GM12878 (cell line): ENCODE measurements around the gene ZC3H10. TPM values are rescaled to one million over a fixed set of nuclear protein-coding genes. Genes with fewer than 3 reads are reported as not detected.

ENCODE experiments used
- ATAC-seq: fragments of 200-7000 bp; cut with Tn5 transposase; 3 replicates; pipeline ENCODE4 v1.9.1; 2020; ENCODE audit warnings: mild to moderate bottlenecking, moderate library complexity
- BruUV-seq: library from RNA; stranded (reverse); fragments of 400-500 nt; replicated peaks from 2 replicates; lab custom pipeline; 2021; lab: Mats Ljungman, UMichigan
- CTCF ChIA-PET: fragments of 300-600 bp; sonication (Branson Sonifier 250); formaldehyde crosslinking; extraction: SDS; loops from one replicate; lab custom pipeline; 2021; ENCODE audit warnings: inconsistent platforms; lab: Yijun Ruan, JAX
- POLR2A ChIA-PET: fragments of 350-600 bp; formaldehyde crosslinking; extraction: SDS; loops from one replicate; lab custom pipeline; 2021; ENCODE audit warnings: inconsistent platforms; lab: Charles Lee
- RAD21 ChIA-PET: fragments of 300-600 bp; sonication (Branson Sonifier 250); formaldehyde crosslinking; loops from one replicate; lab custom pipeline; 2023; ENCODE audit warnings: antibody characterized with exemption; ENCODE audit not compliant: unreplicated experiment; lab: Charles Lee
- SMC1A ChIA-PET: fragments of 300-600 bp; sonication (Branson Sonifier 250); formaldehyde crosslinking; loops from one replicate; lab custom pipeline; 2023; ENCODE audit not compliant: unreplicated experiment, uncharacterized antibody; lab: Charles Lee
- DNase-seq: peaks from one replicate; pipeline ENCODE4 v3.0.0-alpha.2; 2011; ENCODE audit warnings: low read depth, low spot score
- FAIRE-seq: peaks from 3 replicates; lab custom pipeline; 2011; peaks lifted over from hg19 to GRCh38; lab: Jason Lieb, UNC
- H2AFZ ChIP-seq: 2 replicates; pipeline ENCODE4 v1.6.0; 2011; ENCODE audit warnings: low read depth, low read length, control low read depth; ENCODE audit not compliant: control insufficient read depth
- H3K27ac ChIP-seq: 2 replicates; pipeline ENCODE4 v1.5.1; 2011; ENCODE audit warnings: control low read depth; ENCODE audit not compliant: control insufficient read depth, insufficient read depth
- H3K27me3 ChIP-seq, 2 experiments: replicated peaks in 1 of 2; 2 replicates each; pipeline versions ENCODE4 v1.6.0 to v1.6.1; 2011; ENCODE audit warnings: low read length in 1 of 2; ENCODE audit not compliant: control insufficient read depth in 2 of 2, insufficient read depth in 2 of 2
- H3K36me3 ChIP-seq, 2 experiments: 2 replicates each; pipeline ENCODE4 v1.5.1; 2011; ENCODE audit warnings: low read length in 1 of 2; ENCODE audit not compliant: control insufficient read depth in 2 of 2, insufficient read depth in 2 of 2
- H3K4me1 ChIP-seq: 2 replicates; pipeline ENCODE4 v1.6.1; 2011; ENCODE audit warnings: mild to moderate bottlenecking, low read length, moderate library complexity, mixed read lengths; ENCODE audit not compliant: control insufficient read depth, insufficient read depth
- H3K4me2 ChIP-seq: 2 replicates; pipeline ENCODE4 v1.6.0; 2011; ENCODE audit warnings: control low read depth; ENCODE audit not compliant: control insufficient read depth, insufficient read depth
- H3K4me3 ChIP-seq: fragments of 200-600 bp; sonication (generic); 2 replicates; pipeline ENCODE4 v1.5.1; 2016
- H3K79me2 ChIP-seq: 2 replicates; pipeline ENCODE4 v1.6.0; 2011; ENCODE audit warnings: low read length; ENCODE audit not compliant: control insufficient read depth, insufficient read depth
- H3K9ac ChIP-seq: 2 replicates; pipeline ENCODE4 v1.8.0; 2011; ENCODE audit warnings: low read length, control low read depth, mixed read lengths; ENCODE audit not compliant: control insufficient read depth, insufficient read depth
- H3K9me3 ChIP-seq: replicated peaks from 3 replicates; pipeline ENCODE4 v1.5.1; 2011; ENCODE audit warnings: mild to moderate bottlenecking, low read length; ENCODE audit not compliant: control insufficient read depth, insufficient read depth
- H4K20me1 ChIP-seq: 2 replicates; pipeline ENCODE4 v1.6.0; 2011; ENCODE audit not compliant: control insufficient read depth, insufficient read depth
- RFX5 ChIP-seq: IDR thresholded peaks from 2 replicates; pipeline ENCODE4 v1.6.1; 2011; ENCODE audit warnings: low read depth, low read length, improper control_type of control experiment
- ZNF622 ChIP-seq: fragments of 450-650 bp; IDR thresholded peaks from 2 replicates; pipeline ENCODE4 v1.6.1; 2017; ENCODE audit warnings: mild to moderate bottlenecking, inconsistent platforms
- WGBS: methylation state at CpG from one replicate; pipeline ENCODE4 v1.1.6; 2016; ENCODE audit warnings: low lambda C conversion rate; ENCODE audit not compliant: insufficient replicate concordance, insufficient coverage; ENCODE audit errors: missing lambda C conversion rate; 5-methylcytosine and 5-hydroxymethylcytosine counted together
- in situ Hi-C: fragments of 300-500 bp; cut with MboI; formaldehyde crosslinking; loops from 9 replicates; pipeline ENCODE4 v1.14.3; 2018; ENCODE audit warnings: mixed read lengths
- intact Hi-C: fragments of 100-400 bp; cut with micrococcal nuclease; formaldehyde crosslinking; loops from one replicate; pipeline ENCODE4 v1.14.2; 2022; ENCODE audit not compliant: unreplicated experiment
- polyA plus RNA-seq, 11 experiments: library from polyadenylated mRNA; depleted of rRNA in 4 of 11; unstranded in 6 of 11; stranded (reverse) in 5 of 11; fragments of >200 nt; fragmentation: Nextera tagmentation in 4 of 11; fragmentation: Illumina TruSeq in 1 of 11; extraction: Ambion mirVana in 4 of 11; extraction: Trizol in 1 of 11; gene quantifications; 1 replicate in 1 of 11; 2 replicates in 10 of 11; pipeline versions ENCODE4 v1.2.1 to v1.2.3, GENCODE V29; 2011 to 2016; ENCODE audit warnings: inconsistent platforms in 2 of 11, missing spikeins in 2 of 11, low read depth in 1 of 11
- total RNA-seq, 4 experiments: library from RNA; depleted of rRNA in 3 of 4; stranded (reverse); fragments of >200 nt in 3 of 4; fragmentation: Illumina TruSeq in 1 of 4; extraction: Trizol in 1 of 4; gene quantifications; 2 replicates each; pipeline versions ENCODE4 v1.2.1 to v1.2.3, GENCODE V29; 2013 to 2021
- TF ChIP-seq, protein P1 (sequence below): fragments of 450-650 bp; IDR thresholded peaks from 2 replicates; pipeline ENCODE4 v1.6.1; 2018; ENCODE audit warnings: borderline replicate concordance, mild to moderate bottlenecking; ENCODE audit not compliant: partially characterized antibody

The ZC3H10 gene
- total and polyA plus RNA-seq, 10 of the 15 experiments (the other 5 are each of a cell fraction or from before 2014, with no cell fraction given), result 0.56 to 6.4 (median 3.7) TPM

DNA sequence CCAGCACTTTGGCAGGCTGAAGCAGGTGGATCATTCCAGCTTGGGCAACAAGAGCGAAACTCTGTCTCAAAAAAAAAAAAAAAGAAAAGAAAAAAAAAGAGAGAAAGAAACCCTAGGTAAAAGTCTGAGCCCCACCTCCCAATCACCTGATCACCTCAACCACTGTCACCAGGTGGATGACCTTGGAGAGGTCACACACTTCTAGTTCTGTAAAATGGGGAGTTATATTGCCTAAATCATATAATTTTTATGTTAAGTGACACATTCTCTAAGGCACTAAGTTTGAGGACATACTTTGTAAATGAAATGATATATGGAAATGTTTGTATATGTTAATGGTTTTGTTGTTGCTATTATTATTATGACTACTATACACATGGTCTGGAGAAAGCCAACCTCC lies 39.6 kb upstream of the ZC3H10 start:
- Histone ChIP-seq H2AFZ (no peak overlapping the region), H3K9ac (no peak overlapping the region), H3K79me2 (no peaks in the 10 kb centered on the region), H4K20me1 (no peaks in the 10 kb centered on the region), H3K27ac (no peak overlapping the region), H3K4me3 (no peak overlapping the region), H3K4me1 (no peaks in the 10 kb centered on the region), H3K36me3 (no peaks in the 10 kb centered on the region), H3K27me3 (peaks cover 9 to 15% of the 10 kb centered on the region in 2 experiments; a peak in 3 of 4 replicates), H3K4me2 (no peak overlapping the region), H3K9me3 (no peaks in the 10 kb centered on the region)
- ATAC-seq, result no peak
- 100% methylated on average over 1 of the region's 1 CpG for WGBS
- CTCF ChIA-PET, result interaction anchor here (0.6 to 0.7 kb wide), 2 partner anchors 80 to 353 kb away, joined by 3 read pairs; no protein-coding TSS in a partner anchor
- BruUV-seq, result no TSS peak
- FAIRE-seq, result no peak
- POLR2A ChIA-PET, result interaction anchor here (0.6 to 0.9 kb wide), 3 partner anchors 10 to 81 kb away, joined by 3 to 4 read pairs (median 4); no protein-coding TSS in a partner anchor
- TF ChIP-seq RFX5 (no peak), ZNF622 (no peak)
- TF ChIP-seq, protein P1, sequence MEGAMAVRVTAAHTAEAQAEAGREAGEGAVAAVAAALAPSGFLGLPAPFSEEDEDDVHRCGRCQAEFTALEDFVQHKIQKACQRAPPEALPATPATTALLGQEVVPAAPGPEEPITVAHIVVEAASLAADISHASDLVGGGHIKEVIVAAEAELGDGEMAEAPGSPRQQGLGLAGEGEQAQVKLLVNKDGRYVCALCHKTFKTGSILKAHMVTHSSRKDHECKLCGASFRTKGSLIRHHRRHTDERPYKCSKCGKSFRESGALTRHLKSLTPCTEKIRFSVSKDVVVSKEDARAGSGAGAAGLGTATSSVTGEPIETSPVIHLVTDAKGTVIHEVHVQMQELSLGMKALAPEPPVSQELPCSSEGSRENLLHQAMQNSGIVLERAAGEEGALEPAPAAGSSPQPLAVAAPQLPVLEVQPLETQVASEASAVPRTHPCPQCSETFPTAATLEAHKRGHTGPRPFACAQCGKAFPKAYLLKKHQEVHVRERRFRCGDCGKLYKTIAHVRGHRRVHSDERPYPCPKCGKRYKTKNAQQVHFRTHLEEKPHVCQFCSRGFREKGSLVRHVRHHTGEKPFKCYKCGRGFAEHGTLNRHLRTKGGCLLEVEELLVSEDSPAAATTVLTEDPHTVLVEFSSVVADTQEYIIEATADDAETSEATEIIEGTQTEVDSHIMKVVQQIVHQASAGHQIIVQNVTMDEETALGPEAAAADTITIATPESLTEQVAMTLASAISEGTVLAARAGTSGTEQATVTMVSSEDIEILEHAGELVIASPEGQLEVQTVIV, result no peak
- DNase-seq, result no peak
- in situ Hi-C loops, result no loop called here
- RAD21 ChIA-PET, result no interaction called here
- intact Hi-C loops, result no loop called here
- SMC1A ChIA-PET, result no interaction called here
